ENCODE measurements around the gene RCSD1. TPM values are rescaled to one million over a fixed set of nuclear protein-coding genes. Genes with fewer than 3 reads are reported as not detected.

Gene RCSD1
- total RNA-seq, 1 donor from 2014 or later: 2.3 TPM

DNA sequence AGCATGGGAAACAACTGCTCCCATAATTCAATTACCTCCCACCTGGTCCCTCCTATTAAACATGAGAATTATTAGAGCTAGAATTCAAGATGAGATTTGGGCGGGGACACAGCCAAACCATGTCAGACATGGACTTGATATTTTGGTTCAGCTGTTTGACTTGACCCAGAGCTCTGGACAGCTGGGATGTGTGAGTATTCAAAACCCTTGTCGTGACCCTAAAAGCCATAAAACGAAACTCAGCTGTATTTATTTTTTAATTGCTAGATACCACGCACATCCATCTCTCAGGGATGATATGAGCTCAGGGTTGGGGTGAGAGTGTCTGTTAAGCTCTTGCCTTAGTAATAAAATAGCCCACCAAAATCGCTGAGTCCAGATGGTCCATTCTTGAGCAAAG lies 45.4 kb downstream of the RCSD1 start:
- Mint-ChIP-seq H3K36me3 (ENCODE audit: low read depth) (no peaks in the 10 kb centered on the region), H3K4me1 (peaks cover 17% of the 10 kb centered on the region), H3K27me3 (ENCODE audit: low read depth) (no peaks in the 10 kb centered on the region), H3K4me3 (no peak overlapping the region), H3K9me3 (no peaks in the 10 kb centered on the region), H3K27ac (ENCODE audit: unreplicated experiment) (no peak overlapping the region)
- no peak for TF ChIP-seq CTCF (conservative IDR thresholded peaks at IDR 0.05)
- DNase-seq (ENCODE audit: low read depth, low spot score): no peak

DNA sequence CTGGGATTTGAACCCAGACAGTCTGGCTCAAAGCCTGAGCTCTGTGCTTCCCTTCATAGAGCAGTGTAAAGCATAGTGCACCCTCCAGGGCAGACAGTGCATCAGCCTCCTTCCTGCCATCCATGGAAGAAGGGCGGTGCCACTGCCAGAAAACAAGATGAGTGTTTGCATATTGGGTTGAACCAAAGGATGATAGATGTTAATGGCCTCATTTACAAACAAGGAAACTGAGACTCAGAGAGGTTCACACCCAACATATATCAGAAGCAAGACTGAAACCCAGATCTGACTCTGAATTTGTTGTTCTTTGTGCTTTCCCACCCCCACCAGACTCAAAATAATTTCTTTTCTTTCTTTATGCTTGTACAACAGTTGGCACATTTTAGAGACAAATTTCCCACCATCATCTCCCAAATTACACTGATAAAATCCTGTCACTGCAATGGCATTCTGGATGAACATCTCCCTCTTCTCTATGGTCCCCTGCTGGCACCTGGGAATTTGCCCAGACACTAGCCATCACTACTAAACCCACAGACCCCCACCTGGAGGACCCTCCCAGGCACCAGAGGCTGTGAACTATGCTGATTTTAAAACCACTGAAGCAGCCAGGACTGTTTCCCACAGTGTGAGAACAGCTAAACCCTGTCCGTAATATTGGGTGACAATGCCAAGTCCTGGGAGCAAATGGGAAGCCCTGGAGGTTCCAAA lies 46.3 kb downstream of the RCSD1 start:
- no peaks in the 10 kb centered on the region for H3K9me3 Mint-ChIP-seq
- no peak for TF ChIP-seq CTCF (conservative IDR thresholded peaks at IDR 0.05)
- H3K4me1 Mint-ChIP-seq: peaks cover 9% of the 10 kb centered on the region
- H3K27me3 Mint-ChIP-seq (ENCODE audit: low read depth): no peaks in the 10 kb centered on the region
- H3K4me3 Mint-ChIP-seq: no peak overlapping the region
- DNase-seq (ENCODE audit: low read depth, low spot score): no peak
- no peaks in the 10 kb centered on the region for H3K36me3 Mint-ChIP-seq (ENCODE audit: low read depth)
- no peak overlapping the region for H3K27ac Mint-ChIP-seq (ENCODE audit: unreplicated experiment)

DNA sequence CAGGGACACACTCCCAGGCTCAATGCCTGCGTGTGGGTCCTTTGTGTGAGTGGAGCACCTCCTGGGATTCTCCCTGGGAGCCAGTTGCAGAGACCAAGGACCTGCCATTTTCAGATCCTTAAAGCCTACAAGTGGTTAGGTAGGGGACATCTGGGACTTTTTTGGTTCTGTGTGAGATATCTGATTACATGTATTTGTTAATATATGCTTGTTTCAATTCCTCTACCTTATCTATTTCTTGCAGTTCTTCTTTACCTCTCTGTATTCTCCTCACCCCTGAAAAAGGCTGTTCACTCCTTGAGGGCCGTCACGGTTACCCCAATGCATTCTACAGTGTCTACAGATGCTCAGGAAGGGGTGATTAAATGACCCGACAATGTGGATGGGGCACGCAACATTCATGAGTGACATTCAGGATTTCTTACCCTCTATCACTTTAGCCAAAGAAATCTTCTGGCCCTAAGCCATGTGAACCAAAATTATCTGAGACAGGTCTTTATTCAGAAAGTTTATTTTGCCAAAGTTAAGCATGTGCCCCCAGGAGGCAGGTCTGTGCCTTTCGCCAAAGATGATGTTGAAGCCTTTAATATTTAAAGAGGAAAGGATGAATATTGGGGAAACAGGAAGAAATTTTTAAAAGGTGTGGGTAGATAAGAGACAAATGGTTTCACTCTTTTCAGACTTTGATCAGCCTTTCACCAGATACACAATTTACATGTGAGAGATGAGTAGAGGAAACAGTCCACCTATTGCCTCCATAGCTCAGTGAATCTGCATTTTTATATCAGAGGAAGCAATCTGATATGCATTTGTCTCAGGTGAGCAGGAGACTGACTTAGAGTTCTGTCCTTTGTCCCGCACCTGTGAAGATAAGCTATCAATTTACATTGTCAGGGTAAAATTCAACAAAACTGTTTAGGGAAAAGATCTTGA lies 47.1 kb downstream of the RCSD1 start:
- DNase-seq (ENCODE audit: low read depth, low spot score): no peak
- no peaks in the 10 kb centered on the region for H3K36me3 Mint-ChIP-seq (ENCODE audit: low read depth)
- H3K4me3 Mint-ChIP-seq: no peak overlapping the region
- H3K27me3 Mint-ChIP-seq (ENCODE audit: low read depth): no peaks in the 10 kb centered on the region
- peaks cover under 1% of the 10 kb centered on the region for H3K4me1 Mint-ChIP-seq
- no peak overlapping the region for H3K27ac Mint-ChIP-seq (ENCODE audit: unreplicated experiment)
- H3K9me3 Mint-ChIP-seq: no peaks in the 10 kb centered on the region
- no peak for TF ChIP-seq CTCF (conservative IDR thresholded peaks at IDR 0.05)

- Mint-ChIP-seq H3K36me3 (ENCODE audit: low read depth) (no peaks in the 10 kb centered on the region), H3K4me3 (no peak overlapping the region), H3K9me3 (no peaks in the 10 kb centered on the region), H3K27ac (ENCODE audit: unreplicated experiment) (no peak overlapping the region), H3K4me1 (peaks cover 6% of the 10 kb centered on the region), H3K27me3 (ENCODE audit: low read depth) (no peaks in the 10 kb centered on the region)
- no peak for DNase-seq (ENCODE audit: low read depth, low spot score)
- TF ChIP-seq CTCF (conservative IDR thresholded peaks at IDR 0.05): no peak
These were observed 48.4 kb downstream of the RCSD1 start for GRCh38 chr1:167678422-167678821.

DNA sequence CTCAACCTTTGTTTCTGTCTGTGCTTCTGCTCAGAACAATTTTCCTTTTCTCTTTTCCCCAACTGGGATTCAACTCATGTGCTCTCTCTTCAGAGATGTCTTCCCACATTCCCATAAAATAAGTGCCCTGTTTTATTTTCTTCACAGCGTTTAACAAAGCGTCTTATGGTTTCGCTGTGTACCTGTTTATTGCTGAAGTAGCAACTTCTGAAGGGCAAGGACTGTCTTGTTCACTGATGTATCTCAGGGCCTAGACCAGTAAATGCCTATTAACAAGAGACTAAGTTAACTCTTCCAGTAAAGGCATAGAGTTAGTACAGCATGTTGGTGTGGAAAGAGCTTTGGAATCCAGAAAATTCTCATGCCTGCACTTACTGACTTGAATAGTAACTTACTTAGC lies 48.8 kb downstream of the RCSD1 start:
- Mint-ChIP-seq H3K36me3 (ENCODE audit: low read depth) (no peaks in the 10 kb centered on the region), H3K9me3 (no peaks in the 10 kb centered on the region), H3K4me1 (peaks cover 10% of the 10 kb centered on the region), H3K4me3 (no peak overlapping the region), H3K27me3 (ENCODE audit: low read depth) (no peaks in the 10 kb centered on the region), H3K27ac (ENCODE audit: unreplicated experiment) (no peak overlapping the region)
- TF ChIP-seq CTCF (conservative IDR thresholded peaks at IDR 0.05): no peak
- DNase-seq (ENCODE audit: low read depth, low spot score): no peak

Measured in neural crest cell (in vitro differentiated cells).